Loucy (cell line): ENCODE measurements around the gene RUNX2.

ENCODE experiments used
- H2AFZ ChIP-seq: fragments of 200-600 bp; sonication (generic); 2 replicates; pipeline ENCODE4 v1.6.0; 2016; ENCODE audit warnings: antibody characterized with exemption, mild to moderate bottlenecking, low read length, moderate library complexity
- H3F3A ChIP-seq: fragments of 200-600 bp; 2 replicates; pipeline ENCODE4 v1.6.0; 2016; ENCODE audit warnings: antibody characterized with exemption, low read depth, mild to moderate bottlenecking
- H3K27me3 ChIP-seq: fragments of 200-600 bp; sonication (generic); 2 replicates; pipeline ENCODE4 v1.6.1; 2014; ENCODE audit warnings: low read length, mild to moderate bottlenecking; ENCODE audit not compliant: insufficient read depth, poor library complexity, severe bottlenecking
- H3K36me3 ChIP-seq: fragments of 200-600 bp; sonication (generic); 2 replicates; pipeline ENCODE4 v1.6.1; 2016; ENCODE audit warnings: low read length; ENCODE audit not compliant: insufficient read depth
- H3K4me1 ChIP-seq: fragments of 200-600 bp; sonication (generic); 2 replicates; pipeline ENCODE4 v1.5.1; 2014; ENCODE audit warnings: low read length, mild to moderate bottlenecking; ENCODE audit not compliant: insufficient read depth, poor library complexity, severe bottlenecking
- H3K4me2 ChIP-seq: fragments of 200-600 bp; sonication (generic); 2 replicates; pipeline ENCODE4 v1.6.0; 2014; ENCODE audit warnings: antibody characterized with exemption, low read length, low read depth, mild to moderate bottlenecking; ENCODE audit not compliant: poor library complexity, severe bottlenecking
- H3K4me3 ChIP-seq: fragments of 200-600 bp; sonication (generic); 2 replicates; pipeline ENCODE4 v1.5.1; 2014; ENCODE audit warnings: low read length, mild to moderate bottlenecking, mixed read lengths; ENCODE audit not compliant: poor library complexity, severe bottlenecking
- H3K79me2 ChIP-seq: fragments of 200-600 bp; sonication (generic); 2 replicates; pipeline ENCODE4 v1.6.1; 2014; ENCODE audit warnings: low read length; ENCODE audit not compliant: insufficient read depth
- H3K9ac ChIP-seq: fragments of 200-600 bp; sonication (generic); 2 replicates; pipeline ENCODE4 v1.6.0; 2014; ENCODE audit warnings: mild to moderate bottlenecking, low read depth, low read length, moderate library complexity; ENCODE audit not compliant: poor library complexity, severe bottlenecking
- H3K9me2 ChIP-seq: fragments of 200-600 bp; sonication (generic); replicated peaks from 2 replicates; pipeline ENCODE4 v1.6.1; 2016; ENCODE audit warnings: low read depth, low read length, mixed read lengths
- H3K9me3 ChIP-seq: fragments of 200-600 bp; sonication (generic); 2 replicates; pipeline ENCODE4 v1.6.1; 2014; ENCODE audit warnings: mild to moderate bottlenecking, antibody characterized with exemption, low read length, low read depth; ENCODE audit not compliant: insufficient read depth
- H4K20me1 ChIP-seq: fragments of 200-600 bp; sonication (generic); 2 replicates; pipeline ENCODE4 v1.6.0; 2014; ENCODE audit warnings: antibody characterized with exemption, low read length, mild to moderate bottlenecking; ENCODE audit not compliant: insufficient read depth, poor library complexity, severe bottlenecking
- CTCF ChIP-seq: fragments of 200-600 bp; sonication (generic); conservative IDR thresholded peaks from 2 replicates; pipeline ENCODE4 v1.5.1; 2014; ENCODE audit warnings: mild to moderate bottlenecking, antibody characterized with exemption, low read length
- EZH2phosphoT487 ChIP-seq: fragments of 200-600 bp; IDR thresholded peaks from 2 replicates; pipeline ENCODE4 v1.6.1; 2018; ENCODE audit warnings: antibody characterized with exemption, mild to moderate bottlenecking, moderate library complexity, borderline replicate concordance

Gene RUNX2

GRCh38 chr6:45310118-45310788 is 17.9 kb upstream of the RUNX2 start:
- Histone ChIP-seq H3K4me3 (peak overlapping the region; percentile 59), H3K9ac (peak overlapping the region; percentile 32), H3F3A (no peaks in the 10 kb centered on the region)

GRCh38 chr6:45314146-45314545 is 14.0 kb upstream of the RUNX2 start:
- no peaks in the 10 kb centered on the region for H3K9me2 ChIP-seq
- H3F3A ChIP-seq: 0 out of 2 replicates have a peak, but pooled peaks cover 3% of the 10 kb centered on the region
- H3K4me3 ChIP-seq: no peak overlapping the region
- peaks cover 21% of the 10 kb centered on the region for H3K4me1 ChIP-seq
- H2AFZ ChIP-seq: no peak overlapping the region
- H4K20me1 ChIP-seq: no peaks in the 10 kb centered on the region
- H3K9ac ChIP-seq: no peak overlapping the region
- no peaks in the 10 kb centered on the region; the same call in 1 of the 2 replicates for H3K36me3 ChIP-seq
- peaks cover 12% of the 10 kb centered on the region for H3K9me3 ChIP-seq
- TF ChIP-seq CTCF (no peak), EZH2phosphoT487 (no peak)
- no peaks in the 10 kb centered on the region for H3K79me2 ChIP-seq
- H3K4me2 ChIP-seq: no peak overlapping the region
- no peaks in the 10 kb centered on the region for H3K27me3 ChIP-seq

More at GRCh38 chr6:45310118-45310788, 17.9 kb upstream of the RUNX2 start:
- H3K4me2 ChIP-seq: peak overlapping the region; percentile 74
- H3K9me2 ChIP-seq: no peaks in the 10 kb centered on the region
- H3K36me3 ChIP-seq: no peaks in the 10 kb centered on the region
- H4K20me1 ChIP-seq: no peaks in the 10 kb centered on the region
- H2AFZ ChIP-seq: 0 out of 2 replicates have a peak overlapping the region, but pooled peaks have one; percentile 15
- no peaks in the 10 kb centered on the region for H3K27me3 ChIP-seq
- H3K9me3 ChIP-seq: peaks cover 12% of the 10 kb centered on the region
- peaks cover 23% of the 10 kb centered on the region for H3K4me1 ChIP-seq
- H3K79me2 ChIP-seq: no peaks in the 10 kb centered on the region
- 0 out of 2 replicates have a peak, but pooled peaks have one; percentile 36 for TF ChIP-seq CTCF
- no peak for TF ChIP-seq EZH2phosphoT487

GRCh38 chr6:45320349-45320748 is 7.8 kb upstream of the RUNX2 start:
- no peak overlapping the region for H3K4me3 ChIP-seq
- H3K36me3 ChIP-seq: no peaks in the 10 kb centered on the region; the same call in 1 of the 2 replicates
- no peaks in the 10 kb centered on the region for H3K27me3 ChIP-seq
- H3K9me2 ChIP-seq: no peaks in the 10 kb centered on the region
- no peaks in the 10 kb centered on the region for H4K20me1 ChIP-seq
- no peak overlapping the region for H3K4me2 ChIP-seq
- H3K9ac ChIP-seq: no peak overlapping the region
- H3K4me1 ChIP-seq: peaks cover 25% of the 10 kb centered on the region
- H3K9me3 ChIP-seq: 0 out of 2 replicates have a peak, but pooled peaks cover 5% of the 10 kb centered on the region
- H3K79me2 ChIP-seq: no peaks in the 10 kb centered on the region
- no peak overlapping the region for H2AFZ ChIP-seq
- 0 out of 2 replicates have a peak, but pooled peaks cover 3% of the 10 kb centered on the region for H3F3A ChIP-seq
- TF ChIP-seq EZH2phosphoT487: no peak
- TF ChIP-seq CTCF: no peak
